ENCODE results near the gene FLNC. TPM values are rescaled to one million over a fixed set of nuclear protein-coding genes. Genes with fewer than 3 reads are reported as not detected.

FLNC gene
- total RNA-seq, 1 donor from 2014 or later: 31.9 TPM

- Histone ChIP-seq H3K27ac (no peak overlapping the region), H3K27me3 (no peaks in the 10 kb centered on the region), H3K4me3 (no peak overlapping the region), H3K36me3 (peaks cover 0 to 19% of the 10 kb centered on the region in 2 donors), H3K9me3 (no peaks in the 10 kb centered on the region), H3K4me1 (peaks cover 67% of the 10 kb centered on the region)
- intact Hi-C loops (cut with DNase I): loop anchor here (10.0 kb wide), 1 partner anchor 131 kb away; the partner anchor contains the start of gene CALU
- no peak for DNase-seq (ENCODE audit: extremely low spot score in 2 of 2)
- TF ChIP-seq POLR2AphosphoS5 (IDR thresholded peaks at IDR 0.05; ENCODE audit: insufficient read depth in 1 of 2, low read depth in 1 of 2) (no peak), POLR2A (IDR thresholded peaks at IDR 0.05) (no peak), CTCF (IDR thresholded peaks at IDR 0.05) (no peak)
Measured at GRCh38 chr7:128865303-128865702, 35.1 kb downstream of the FLNC start.

GRCh38 chr7:128865996-128866877, 36.0 kb downstream of the FLNC start:
- H3K27me3 ChIP-seq: no peaks in the 10 kb centered on the region
- peaks cover 62% of the 10 kb centered on the region for H3K4me1 ChIP-seq
- TF ChIP-seq CTCF (IDR thresholded peaks at IDR 0.05) (no peak), POLR2A (IDR thresholded peaks at IDR 0.05) (no peak), POLR2AphosphoS5 (IDR thresholded peaks at IDR 0.05; ENCODE audit: insufficient read depth in 1 of 2, low read depth in 1 of 2) (no peak)
- H3K27ac ChIP-seq: no peak overlapping the region
- intact Hi-C loops (cut with DNase I): loop anchor here (10.0 kb wide), 1 partner anchor 131 kb away; the partner anchor contains the start of gene CALU
- H3K36me3 ChIP-seq: peaks cover 0 to 19% of the 10 kb centered on the region in 2 donors
- H3K9me3 ChIP-seq: no peaks in the 10 kb centered on the region
- DNase-seq (ENCODE audit: extremely low spot score in 2 of 2): no peak
- H3K4me3 ChIP-seq: no peak overlapping the region

- DNase-seq (ENCODE audit: extremely low spot score in 2 of 2): no peak
- H3K27ac ChIP-seq: no peak overlapping the region
- no peak overlapping the region for H3K4me3 ChIP-seq
- peaks cover 0 to 19% of the 10 kb centered on the region in 2 donors for H3K36me3 ChIP-seq
- H3K4me1 ChIP-seq: peaks cover 57% of the 10 kb centered on the region
- no peak for TF ChIP-seq POLR2AphosphoS5 (IDR thresholded peaks at IDR 0.05; ENCODE audit: insufficient read depth in 1 of 2, low read depth in 1 of 2)
- no peak for TF ChIP-seq CTCF (IDR thresholded peaks at IDR 0.05)
- no peak for TF ChIP-seq POLR2A (IDR thresholded peaks at IDR 0.05)
- no peaks in the 10 kb centered on the region for H3K9me3 ChIP-seq
- intact Hi-C loops (cut with DNase I): loop anchor here (10.0 kb wide), 1 partner anchor 132 kb away; the partner anchor contains the start of gene CALU
- no peaks in the 10 kb centered on the region for H3K27me3 ChIP-seq
Measured at GRCh38 chr7:128867241-128867640, 37.0 kb downstream of the FLNC start.

- intact Hi-C loops (cut with DNase I): loop anchor here (10.0 kb wide), 1 partner anchor 133 kb away; the partner anchor contains the start of gene CALU
- TF ChIP-seq POLR2A (IDR thresholded peaks at IDR 0.05) (no peak), CTCF (IDR thresholded peaks at IDR 0.05) (no peak), POLR2AphosphoS5 (IDR thresholded peaks at IDR 0.05; ENCODE audit: insufficient read depth in 1 of 2, low read depth in 1 of 2) (no peak)
- Histone ChIP-seq H3K27ac (no peak overlapping the region), H3K4me3 (no peak overlapping the region), H3K36me3 (peaks cover 0 to 19% of the 10 kb centered on the region in 2 donors), H3K9me3 (no peaks in the 10 kb centered on the region), H3K4me1 (peaks cover 55% of the 10 kb centered on the region), H3K27me3 (no peaks in the 10 kb centered on the region)
- no peak for DNase-seq (ENCODE audit: extremely low spot score in 2 of 2)
Measured at GRCh38 chr7:128867842-128868623, 37.8 kb downstream of the FLNC start.
